K562 (cell line): ENCODE measurements around the gene CFL1. TPM values are rescaled to one million over a fixed set of nuclear protein-coding genes. Genes with fewer than 3 reads are reported as not detected.
A peak's percentile ranks its signal among the peaks of the same experiment; 100 is the strongest.

Experiments
- HMGN3 ChIP-seq: IDR thresholded peaks from 2 replicates; pipeline ENCODE4 v1.6.1; 2011; ENCODE audit warnings: borderline replicate concordance, low read depth, mild to moderate bottlenecking, mixed read lengths, low read length; ENCODE audit not compliant: insufficient read length; ENCODE audit errors: extremely low read depth
- JUN ChIP-seq, 2 experiments: sonication (generic) in 1 of 2; formaldehyde crosslinking in 1 of 2; IDR thresholded peaks; 2 replicates each; pipeline versions ENCODE4 v1.6.1 to v1.8.0; 2012 to 2022; ENCODE audit warnings: borderline replicate concordance in 2 of 2, mild to moderate bottlenecking in 2 of 2, improper control_type of control experiment in 1 of 2, low read depth in 1 of 2, low read length in 1 of 2, missing genetic modification reagents in 1 of 2
- KLF1 ChIP-seq: fragments of 450-650 bp; IDR thresholded peaks from 2 replicates; pipeline ENCODE4 v1.6.1; 2016; ENCODE audit warnings: missing genetic modification characterization, missing compliant biosample characterization
- MCM5 ChIP-seq: fragments of 450-650 bp; IDR thresholded peaks from 2 replicates; pipeline ENCODE4 v1.6.1; 2016; ENCODE audit warnings: low read depth
- RBBP5 ChIP-seq: fragments of 200-600 bp; sonication (generic); IDR thresholded peaks from 2 replicates; pipeline ENCODE4 v1.6.1; 2012; ENCODE audit warnings: borderline replicate concordance, mild to moderate bottlenecking, low read length, control low read depth, inconsistent platforms; ENCODE audit not compliant: insufficient read depth, poor library complexity, severe bottlenecking
- RFX1 ChIP-seq: fragments of 450-650 bp; IDR thresholded peaks from 2 replicates; pipeline ENCODE4 v1.6.1; 2016; ENCODE audit warnings: mild to moderate bottlenecking, moderate library complexity
- ZNF282 ChIP-seq: sonication (generic); formaldehyde crosslinking; IDR thresholded peaks from 2 replicates; pipeline ENCODE4 v1.8.1; 2023; ENCODE audit warnings: missing genetic modification reagents
- ZNF384 ChIP-seq: IDR thresholded peaks from 2 replicates; pipeline ENCODE4 v1.6.1; 2012; ENCODE audit warnings: low read depth, low read length, improper control_type of control experiment
- polyA plus RNA-seq, 8 experiments: library from polyadenylated mRNA; depleted of rRNA in 4 of 8; stranded (reverse) in 5 of 8; unstranded in 3 of 8; fragments of >200 nt; fragmentation: Nextera tagmentation in 2 of 8; fragmentation: Illumina TruSeq in 1 of 8; extraction: Ambion mirVana in 2 of 8; extraction: Trizol in 1 of 8; gene quantifications; 2 replicates each; pipeline versions ENCODE4 v1.2.1 to v1.2.3, GENCODE V29; 2011 to 2014; ENCODE audit warnings: inconsistent platforms in 1 of 8, missing spikeins in 1 of 8
- total RNA-seq, 7 experiments: library from RNA; depleted of rRNA in 6 of 7; stranded (reverse); fragments of >200 nt in 6 of 7; fragmentation: Illumina TruSeq in 2 of 7; extraction: Trizol in 2 of 7; gene quantifications; 2 replicates each; pipeline versions ENCODE4 v1.2.1 to v1.2.3, GENCODE V29; 2011 to 2021; ENCODE audit warnings: low replicate concordance in 1 of 7
- TF ChIP-seq, protein P1 (sequence below): fragments of 450-650 bp; IDR thresholded peaks from 2 replicates; pipeline ENCODE4 v1.6.1; 2017; ENCODE audit warnings: antibody characterized with exemption, mild to moderate bottlenecking
- TF ChIP-seq, protein P2 (sequence below): fragments of 450-650 bp; IDR thresholded peaks from 2 replicates; pipeline ENCODE4 v1.7.1; 2018; ENCODE audit warnings: mild to moderate bottlenecking, low read depth; ENCODE audit not compliant: partially characterized antibody

The CFL1 gene
- total and polyA plus RNA-seq, 9 of the 15 experiments (the other 6 are each of a cell fraction or from before 2014, with no cell fraction given): 105 to 1,101 (median 859) TPM

DNA sequence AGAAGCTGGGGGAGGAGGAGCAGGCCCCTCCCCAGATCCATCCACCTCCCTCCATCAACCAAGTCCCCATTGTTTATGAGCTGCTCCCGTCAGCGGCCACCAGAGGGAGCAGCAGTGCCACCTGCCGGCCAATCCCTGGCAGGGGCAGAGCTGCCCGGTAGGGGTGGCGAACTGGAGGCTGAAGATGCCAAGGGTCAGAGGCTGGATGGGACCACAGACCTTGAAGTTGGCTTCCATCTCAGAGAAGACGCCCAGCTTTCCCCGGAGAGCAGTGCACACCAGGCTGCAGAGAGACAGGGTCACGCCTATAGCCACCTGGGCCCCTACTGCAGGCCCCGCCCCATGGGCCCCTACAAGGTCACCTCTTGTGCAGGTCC, 26.7 kb upstream of the CFL1 start (continued):
- TF ChIP-seq HMGN3 (no peak), ZNF384 (0 out of 2 replicates have a peak, but pooled peaks have one; percentile 13), JUN (IDR thresholded peaks at IDR 0.05; ENCODE audit: borderline replicate concordance, low read depth, low read length) (peak; percentile 45; the same call in 1 of the 2 replicates), JUN (CRISPR knock-in tag; IDR thresholded peaks at IDR 0.05; ENCODE audit: borderline replicate concordance) (no peak), RBBP5 (no peak), MCM5 (no peak), KLF1 (0 out of 2 replicates have a peak, but pooled peaks have one; percentile 39), RFX1 (no peak), ZNF282 (CRISPR knock-in tag) (no peak)
- TF ChIP-seq, protein P1, sequence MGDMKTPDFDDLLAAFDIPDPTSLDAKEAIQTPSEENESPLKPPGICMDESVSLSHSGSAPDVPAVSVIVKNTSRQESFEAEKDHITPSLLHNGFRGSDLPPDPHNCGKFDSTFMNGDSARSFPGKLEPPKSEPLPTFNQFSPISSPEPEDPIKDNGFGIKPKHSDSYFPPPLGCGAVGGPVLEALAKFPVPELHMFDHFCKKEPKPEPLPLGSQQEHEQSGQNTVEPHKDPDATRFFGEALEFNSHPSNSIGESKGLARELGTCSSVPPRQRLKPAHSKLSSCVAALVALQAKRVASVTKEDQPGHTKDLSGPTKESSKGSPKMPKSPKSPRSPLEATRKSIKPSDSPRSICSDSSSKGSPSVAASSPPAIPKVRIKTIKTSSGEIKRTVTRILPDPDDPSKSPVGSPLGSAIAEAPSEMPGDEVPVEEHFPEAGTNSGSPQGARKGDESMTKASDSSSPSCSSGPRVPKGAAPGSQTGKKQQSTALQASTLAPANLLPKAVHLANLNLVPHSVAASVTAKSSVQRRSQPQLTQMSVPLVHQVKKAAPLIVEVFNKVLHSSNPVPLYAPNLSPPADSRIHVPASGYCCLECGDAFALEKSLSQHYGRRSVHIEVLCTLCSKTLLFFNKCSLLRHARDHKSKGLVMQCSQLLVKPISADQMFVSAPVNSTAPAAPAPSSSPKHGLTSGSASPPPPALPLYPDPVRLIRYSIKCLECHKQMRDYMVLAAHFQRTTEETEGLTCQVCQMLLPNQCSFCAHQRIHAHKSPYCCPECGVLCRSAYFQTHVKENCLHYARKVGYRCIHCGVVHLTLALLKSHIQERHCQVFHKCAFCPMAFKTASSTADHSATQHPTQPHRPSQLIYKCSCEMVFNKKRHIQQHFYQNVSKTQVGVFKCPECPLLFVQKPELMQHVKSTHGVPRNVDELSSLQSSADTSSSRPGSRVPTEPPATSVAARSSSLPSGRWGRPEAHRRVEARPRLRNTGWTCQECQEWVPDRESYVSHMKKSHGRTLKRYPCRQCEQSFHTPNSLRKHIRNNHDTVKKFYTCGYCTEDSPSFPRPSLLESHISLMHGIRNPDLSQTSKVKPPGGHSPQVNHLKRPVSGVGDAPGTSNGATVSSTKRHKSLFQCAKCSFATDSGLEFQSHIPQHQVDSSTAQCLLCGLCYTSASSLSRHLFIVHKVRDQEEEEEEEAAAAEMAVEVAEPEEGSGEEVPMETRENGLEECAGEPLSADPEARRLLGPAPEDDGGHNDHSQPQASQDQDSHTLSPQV: peak; percentile 73; the same call in 1 of the 2 replicates
- TF ChIP-seq, protein P2, sequence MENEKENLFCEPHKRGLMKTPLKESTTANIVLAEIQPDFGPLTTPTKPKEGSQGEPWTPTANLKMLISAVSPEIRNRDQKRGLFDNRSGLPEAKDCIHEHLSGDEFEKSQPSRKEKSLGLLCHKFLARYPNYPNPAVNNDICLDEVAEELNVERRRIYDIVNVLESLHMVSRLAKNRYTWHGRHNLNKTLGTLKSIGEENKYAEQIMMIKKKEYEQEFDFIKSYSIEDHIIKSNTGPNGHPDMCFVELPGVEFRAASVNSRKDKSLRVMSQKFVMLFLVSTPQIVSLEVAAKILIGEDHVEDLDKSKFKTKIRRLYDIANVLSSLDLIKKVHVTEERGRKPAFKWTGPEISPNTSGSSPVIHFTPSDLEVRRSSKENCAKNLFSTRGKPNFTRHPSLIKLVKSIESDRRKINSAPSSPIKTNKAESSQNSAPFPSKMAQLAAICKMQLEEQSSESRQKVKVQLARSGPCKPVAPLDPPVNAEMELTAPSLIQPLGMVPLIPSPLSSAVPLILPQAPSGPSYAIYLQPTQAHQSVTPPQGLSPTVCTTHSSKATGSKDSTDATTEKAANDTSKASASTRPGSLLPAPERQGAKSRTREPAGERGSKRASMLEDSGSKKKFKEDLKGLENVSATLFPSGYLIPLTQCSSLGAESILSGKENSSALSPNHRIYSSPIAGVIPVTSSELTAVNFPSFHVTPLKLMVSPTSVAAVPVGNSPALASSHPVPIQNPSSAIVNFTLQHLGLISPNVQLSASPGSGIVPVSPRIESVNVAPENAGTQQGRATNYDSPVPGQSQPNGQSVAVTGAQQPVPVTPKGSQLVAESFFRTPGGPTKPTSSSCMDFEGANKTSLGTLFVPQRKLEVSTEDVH: peak; percentile 51
